Measurements from ENCODE around the gene PRIMPOL.

- TF ChIP-seq CTCF (IDR thresholded peaks at IDR 0.05; ENCODE audit: poor library complexity) (no peak), EZH2phosphoT487 (IDR thresholded peaks at IDR 0.05; ENCODE audit: low read depth, severe bottlenecking, unreplicated experiment) (no peak), EZH2 (IDR thresholded peaks at IDR 0.05; ENCODE audit: borderline replicate concordance) (no peak)
These were observed 2.1 kb upstream of the PRIMPOL start for GRCh38 chr4:184647266-184648053.

Data from hepatocyte (in vitro differentiated cells).